BE2C (cell line): ENCODE results near the gene EPHA3.

ENCODE experiments used
- DNase-seq: peaks from one replicate; pipeline ENCODE4 v3.0.0-alpha.2; 2020
- H3K27me3 ChIP-seq: fragments of 250-450 bp; sonication (Bioruptor Pico); 2 replicates; pipeline ENCODE4 v1.5.1; 2020; ENCODE audit warnings: mild to moderate bottlenecking
- H3K36me3 ChIP-seq: fragments of 250-450 bp; sonication (Bioruptor Pico); 2 replicates; pipeline ENCODE4 v1.5.1; 2020; ENCODE audit warnings: mild to moderate bottlenecking
- H3K4me1 ChIP-seq: fragments of 250-450 bp; sonication (Bioruptor Pico); 2 replicates; pipeline ENCODE4 v1.5.1; 2020
- H3K4me3 ChIP-seq: 2 replicates; pipeline ENCODE4 v1.5.1; 2011; ENCODE audit warnings: low read depth, low read length
- H3K9me3 ChIP-seq: fragments of 250-450 bp; sonication (Bioruptor Pico); 2 replicates; pipeline ENCODE4 v1.5.1; 2020
- TF ChIP-seq, protein P1 (sequence below): IDR thresholded peaks from 2 replicates; pipeline ENCODE4 v1.5.1; 2012; ENCODE audit warnings: mild to moderate bottlenecking, low read depth, low read length

The EPHA3 gene

DNA sequence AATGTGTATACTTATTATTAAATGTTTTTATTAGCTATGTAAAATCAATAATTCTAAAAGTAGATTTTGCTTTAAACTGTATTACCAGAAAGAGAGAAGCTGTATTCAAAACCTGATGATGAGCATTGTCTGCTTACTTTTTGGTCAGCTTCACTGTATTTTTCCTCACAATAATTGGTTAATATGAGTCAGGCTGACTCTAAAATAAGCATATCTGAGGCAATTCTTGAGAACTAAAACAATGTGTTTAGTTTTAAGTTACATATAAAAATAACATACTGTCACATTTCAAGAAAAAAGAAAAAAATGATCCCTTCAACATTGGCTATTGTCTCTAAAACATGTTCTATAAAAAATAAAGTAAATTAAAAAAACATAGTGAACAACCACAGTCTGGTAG is 66.1 kb downstream of the EPHA3 start:
- Histone ChIP-seq H3K4me1 (no peaks in the 10 kb centered on the region), H3K4me3 (no peak overlapping the region), H3K36me3 (no peaks in the 10 kb centered on the region), H3K27me3 (no peaks in the 10 kb centered on the region), H3K9me3 (no peaks in the 10 kb centered on the region)
- DNase-seq: no peak
- TF ChIP-seq, protein P1, sequence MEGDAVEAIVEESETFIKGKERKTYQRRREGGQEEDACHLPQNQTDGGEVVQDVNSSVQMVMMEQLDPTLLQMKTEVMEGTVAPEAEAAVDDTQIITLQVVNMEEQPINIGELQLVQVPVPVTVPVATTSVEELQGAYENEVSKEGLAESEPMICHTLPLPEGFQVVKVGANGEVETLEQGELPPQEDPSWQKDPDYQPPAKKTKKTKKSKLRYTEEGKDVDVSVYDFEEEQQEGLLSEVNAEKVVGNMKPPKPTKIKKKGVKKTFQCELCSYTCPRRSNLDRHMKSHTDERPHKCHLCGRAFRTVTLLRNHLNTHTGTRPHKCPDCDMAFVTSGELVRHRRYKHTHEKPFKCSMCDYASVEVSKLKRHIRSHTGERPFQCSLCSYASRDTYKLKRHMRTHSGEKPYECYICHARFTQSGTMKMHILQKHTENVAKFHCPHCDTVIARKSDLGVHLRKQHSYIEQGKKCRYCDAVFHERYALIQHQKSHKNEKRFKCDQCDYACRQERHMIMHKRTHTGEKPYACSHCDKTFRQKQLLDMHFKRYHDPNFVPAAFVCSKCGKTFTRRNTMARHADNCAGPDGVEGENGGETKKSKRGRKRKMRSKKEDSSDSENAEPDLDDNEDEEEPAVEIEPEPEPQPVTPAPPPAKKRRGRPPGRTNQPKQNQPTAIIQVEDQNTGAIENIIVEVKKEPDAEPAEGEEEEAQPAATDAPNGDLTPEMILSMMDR: no peak

DNA sequence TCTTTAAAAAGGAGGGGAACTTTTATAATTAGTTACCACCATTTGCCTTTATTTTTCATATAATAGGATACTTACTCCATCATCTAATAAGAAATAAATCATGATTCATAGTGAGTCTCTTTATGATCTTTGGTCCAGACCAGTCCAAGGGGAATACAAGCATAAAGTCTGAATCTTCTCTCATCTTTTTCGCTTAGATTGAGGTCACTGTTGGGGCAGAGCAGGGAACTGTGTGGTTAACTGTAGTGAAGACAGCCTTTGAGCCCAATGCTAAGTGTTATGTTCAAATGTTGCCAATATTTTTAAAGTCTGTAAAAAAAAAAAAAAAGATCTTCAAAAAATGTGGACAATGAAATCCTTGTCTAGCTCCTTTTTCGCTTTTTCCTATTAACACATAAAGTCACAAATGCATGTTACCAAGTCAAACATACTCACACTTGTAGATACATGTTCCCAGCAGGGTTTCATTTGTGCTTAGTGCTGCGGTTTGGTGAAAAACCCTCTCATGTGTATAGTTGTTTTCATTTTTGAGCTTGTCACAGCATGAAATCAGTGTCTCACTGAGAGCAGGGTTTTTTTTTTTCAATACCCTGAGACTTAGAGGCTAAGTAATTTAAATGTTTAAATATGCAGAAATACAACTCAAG is 72.1 kb downstream of the EPHA3 start:
- TF ChIP-seq, protein P1: no peak
- no peak overlapping the region for H3K4me3 ChIP-seq
- H3K27me3 ChIP-seq: no peaks in the 10 kb centered on the region
- H3K4me1 ChIP-seq: no peaks in the 10 kb centered on the region
- no peaks in the 10 kb centered on the region for H3K36me3 ChIP-seq
- no peaks in the 10 kb centered on the region for H3K9me3 ChIP-seq
- DNase-seq: no peak

DNA sequence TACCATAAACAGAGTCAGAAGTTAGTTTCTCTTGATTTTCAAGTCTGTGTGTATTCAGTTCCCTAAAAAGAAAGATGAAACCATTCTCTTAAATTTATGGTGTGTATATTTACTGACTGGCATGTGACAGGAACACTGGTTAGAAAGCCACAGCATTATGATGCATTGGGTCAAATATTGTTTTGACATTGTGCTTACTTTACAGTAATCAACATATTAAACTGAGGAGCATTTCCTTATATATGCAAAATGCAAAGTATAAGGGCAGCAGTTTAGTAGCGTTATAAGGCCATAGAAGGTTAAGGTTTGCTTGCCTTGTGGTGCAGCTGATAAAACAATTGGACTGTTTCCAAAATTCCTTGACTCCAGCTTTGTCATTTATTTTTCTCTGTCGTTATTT is 72.9 kb downstream of the EPHA3 start:
- Histone ChIP-seq H3K27me3 (no peaks in the 10 kb centered on the region), H3K9me3 (no peaks in the 10 kb centered on the region), H3K36me3 (no peaks in the 10 kb centered on the region), H3K4me1 (no peaks in the 10 kb centered on the region), H3K4me3 (no peak overlapping the region)
- DNase-seq: no peak
- TF ChIP-seq, protein P1: no peak

DNA sequence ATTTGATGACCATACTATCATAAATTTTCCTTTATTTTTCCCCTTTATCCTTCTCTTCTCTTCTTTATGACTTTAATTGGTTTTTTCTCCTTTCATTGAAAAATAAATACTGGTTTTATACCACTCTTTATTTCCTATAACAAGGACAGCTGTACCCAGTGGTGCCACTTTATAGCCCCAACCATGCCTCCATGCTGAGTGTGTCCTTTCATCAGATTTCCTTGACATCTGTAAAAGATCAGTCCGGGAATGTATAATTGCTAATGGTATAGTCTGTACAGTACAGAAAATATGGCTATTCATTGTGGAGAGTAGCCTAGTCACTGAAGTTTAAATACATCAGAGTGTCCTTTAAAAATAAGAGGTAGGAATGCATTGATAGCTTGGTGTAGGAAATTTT is 74.6 kb downstream of the EPHA3 start:
- Histone ChIP-seq H3K4me1 (no peaks in the 10 kb centered on the region), H3K36me3 (no peaks in the 10 kb centered on the region), H3K27me3 (no peaks in the 10 kb centered on the region), H3K4me3 (no peak overlapping the region), H3K9me3 (no peaks in the 10 kb centered on the region)
- no peak for DNase-seq
- TF ChIP-seq, protein P1: no peak

DNA sequence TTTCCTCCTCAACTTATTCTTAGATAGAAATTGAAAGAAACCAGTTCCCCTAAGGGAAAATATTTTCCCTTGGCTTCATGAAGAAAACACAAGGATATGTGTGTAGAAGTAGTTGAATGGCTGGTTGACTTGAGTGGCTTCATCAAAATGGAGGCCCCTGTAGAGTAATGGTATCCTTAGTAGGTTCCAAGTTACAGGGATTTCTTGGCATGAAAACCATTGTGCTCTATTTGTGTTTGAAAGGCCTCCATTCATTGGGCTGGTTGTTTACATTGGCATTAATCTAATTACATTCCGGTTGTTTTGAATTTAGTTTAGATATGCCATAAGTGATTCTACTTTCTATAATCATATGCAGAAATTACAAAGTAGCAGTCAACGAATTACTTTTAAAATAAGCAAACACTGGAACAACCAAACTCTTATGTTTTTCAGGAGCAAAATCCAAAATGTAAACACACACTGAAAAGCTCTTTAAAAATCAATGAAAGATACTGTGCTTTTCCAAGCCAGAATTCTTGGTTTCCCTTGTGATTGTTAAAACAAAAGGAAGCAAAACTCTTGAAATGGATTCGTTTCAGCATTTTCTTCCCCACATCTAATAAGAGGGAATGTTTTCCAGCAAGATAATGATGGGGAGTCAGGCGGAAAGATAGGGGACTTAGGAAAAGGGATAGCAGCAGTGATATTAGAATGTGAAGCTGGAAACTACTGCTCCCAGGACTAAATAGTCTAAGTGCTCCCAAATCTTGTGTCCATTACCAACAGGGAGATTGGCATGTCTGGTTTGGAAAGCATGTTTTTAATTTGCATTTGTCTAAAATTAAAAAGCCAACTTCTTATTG is 77.0 kb downstream of the EPHA3 start:
- Histone ChIP-seq H3K36me3 (no peaks in the 10 kb centered on the region), H3K4me3 (no peak overlapping the region), H3K4me1 (no peaks in the 10 kb centered on the region), H3K27me3 (no peaks in the 10 kb centered on the region), H3K9me3 (no peaks in the 10 kb centered on the region)
- no peak for DNase-seq
- TF ChIP-seq, protein P1: no peak

DNA sequence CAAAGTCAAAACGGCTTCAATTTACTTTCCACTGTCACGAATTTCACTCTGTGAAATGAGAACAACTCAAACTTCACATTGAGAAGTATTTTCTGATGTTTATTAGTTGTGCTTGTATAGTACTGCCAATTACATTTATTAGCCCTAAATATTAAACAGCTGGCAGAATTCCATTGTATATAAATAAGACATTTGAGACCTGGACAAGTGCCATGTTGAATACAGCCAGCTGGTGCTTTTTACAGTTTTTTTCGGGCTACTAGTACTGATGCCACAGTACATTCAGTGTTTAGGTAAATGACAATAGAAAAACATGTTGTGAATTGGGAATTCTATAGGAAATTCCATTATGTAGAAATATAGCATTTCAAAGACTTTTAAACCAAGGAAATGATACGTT is 79.0 kb downstream of the EPHA3 start:
- no peaks in the 10 kb centered on the region for H3K36me3 ChIP-seq
- no peaks in the 10 kb centered on the region for H3K4me1 ChIP-seq
- DNase-seq: no peak
- H3K9me3 ChIP-seq: no peaks in the 10 kb centered on the region
- TF ChIP-seq, protein P1: no peak
- no peak overlapping the region for H3K4me3 ChIP-seq
- H3K27me3 ChIP-seq: no peaks in the 10 kb centered on the region
